HT-29 (cell line): ENCODE results near the gene ARMC12. TPM values are rescaled to one million over a fixed set of nuclear protein-coding genes. Genes with fewer than 3 reads are reported as not detected.
"Not testable (repeated sequence)": the region's sequence is repeated elsewhere in the genome, so short reads cannot be mapped to it uniquely, and the experiment has no call there.

Source experiments
- DNase-seq: peaks from one replicate; pipeline ENCODE4 v3.0.0-alpha.2; 2015; ENCODE audit warnings: low spot score
- total RNA-seq: library from RNA; depleted of rRNA; stranded (reverse); fragments of >200 nt; shearing (Covaris generic); gene quantifications from 2 replicates; pipeline ENCODE4 v1.2.3, GENCODE V29; 2014

Gene ARMC12
- total RNA-seq, 1 experiment from 2014 or later = not detected

DNA sequence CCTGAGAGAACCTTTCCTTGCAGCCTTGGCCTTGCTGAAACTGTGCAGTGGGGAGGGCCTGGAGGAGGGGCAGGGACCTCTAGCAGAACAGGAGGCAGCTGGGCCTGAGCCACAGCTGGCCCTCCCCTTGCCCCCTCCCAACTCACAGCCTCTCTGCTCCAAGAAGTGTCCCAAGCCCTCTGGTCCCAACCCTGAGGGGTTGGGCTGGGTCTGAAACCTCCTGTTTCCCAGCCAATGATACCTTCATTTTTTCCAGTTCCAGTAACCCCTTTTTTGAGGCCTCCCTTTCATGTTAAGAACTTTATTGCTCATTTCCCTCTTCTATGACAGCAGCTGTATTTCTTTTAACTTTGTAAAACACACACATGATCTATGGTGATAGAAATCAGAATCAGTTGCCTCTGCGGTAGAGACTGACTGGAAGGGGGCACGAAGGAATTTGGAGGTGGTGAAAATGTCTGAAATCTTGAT, 17.9 kb upstream of the ARMC12 start:
- no peak for DNase-seq

DNA sequence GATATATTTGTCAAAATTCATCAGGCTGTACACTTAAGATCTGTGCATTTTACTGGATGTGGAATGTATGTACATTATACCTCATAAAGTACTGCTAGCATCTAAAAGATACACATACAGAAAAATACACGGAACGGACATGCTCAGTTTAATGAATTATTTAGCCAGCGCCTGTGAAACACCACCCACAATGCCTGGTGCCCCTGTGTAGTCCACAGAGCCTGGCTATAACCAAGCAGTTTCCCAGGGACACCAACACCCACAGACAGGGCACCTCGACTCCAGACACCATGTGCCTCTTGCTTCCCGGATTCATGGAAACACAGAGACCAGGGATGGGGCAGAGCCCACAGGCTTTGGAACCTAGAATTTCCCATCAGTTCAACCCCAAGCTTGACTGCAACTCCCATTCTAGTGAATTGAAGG, 17.4 kb upstream of the ARMC12 start:
- DNase-seq = no peak

DNA sequence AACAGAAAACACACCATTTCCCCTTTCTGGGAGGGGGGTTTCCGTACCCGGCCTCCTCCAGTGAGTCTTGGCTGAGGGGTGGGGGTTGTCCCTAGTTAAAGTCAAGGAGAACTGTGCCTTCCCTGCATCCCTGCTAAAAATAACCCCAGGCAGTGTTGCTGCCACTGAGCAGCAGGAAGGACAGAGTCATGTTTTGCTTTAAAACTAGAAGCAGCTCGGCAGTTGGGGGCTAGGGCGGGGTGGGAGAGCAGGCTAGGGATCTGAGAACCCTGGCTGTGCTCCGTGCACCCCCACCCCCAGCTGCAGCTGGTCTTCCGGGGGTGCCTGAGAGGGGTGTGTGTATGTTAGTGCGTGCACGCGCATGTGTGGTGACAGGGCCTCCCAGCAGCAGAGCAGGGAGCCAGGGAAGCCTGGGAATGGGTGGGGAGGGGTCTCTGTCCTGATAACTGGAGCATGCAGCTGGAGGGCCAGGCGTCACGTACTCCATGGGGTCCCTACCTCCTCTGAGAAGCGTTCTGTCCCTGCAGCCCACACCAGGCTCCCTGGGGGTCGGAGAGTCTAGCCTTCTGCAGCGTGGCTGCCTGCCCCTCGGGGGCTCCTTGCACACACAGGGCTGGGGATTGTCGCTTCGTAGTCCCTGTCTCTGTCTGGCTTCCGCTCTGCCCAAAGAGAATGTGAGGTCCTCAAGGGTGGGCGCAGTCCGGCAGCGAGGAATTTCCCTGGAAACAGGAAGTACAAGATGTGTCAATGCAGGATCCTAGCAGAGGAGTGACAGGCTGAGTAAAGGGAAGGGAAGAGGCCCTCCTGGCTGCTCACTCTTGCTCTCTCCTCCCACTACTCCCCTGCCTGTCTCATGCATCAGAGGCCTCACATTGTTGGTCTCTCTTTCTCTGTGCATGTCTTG, 16.8 kb upstream of the ARMC12 start:
- DNase-seq = no peak

DNA sequence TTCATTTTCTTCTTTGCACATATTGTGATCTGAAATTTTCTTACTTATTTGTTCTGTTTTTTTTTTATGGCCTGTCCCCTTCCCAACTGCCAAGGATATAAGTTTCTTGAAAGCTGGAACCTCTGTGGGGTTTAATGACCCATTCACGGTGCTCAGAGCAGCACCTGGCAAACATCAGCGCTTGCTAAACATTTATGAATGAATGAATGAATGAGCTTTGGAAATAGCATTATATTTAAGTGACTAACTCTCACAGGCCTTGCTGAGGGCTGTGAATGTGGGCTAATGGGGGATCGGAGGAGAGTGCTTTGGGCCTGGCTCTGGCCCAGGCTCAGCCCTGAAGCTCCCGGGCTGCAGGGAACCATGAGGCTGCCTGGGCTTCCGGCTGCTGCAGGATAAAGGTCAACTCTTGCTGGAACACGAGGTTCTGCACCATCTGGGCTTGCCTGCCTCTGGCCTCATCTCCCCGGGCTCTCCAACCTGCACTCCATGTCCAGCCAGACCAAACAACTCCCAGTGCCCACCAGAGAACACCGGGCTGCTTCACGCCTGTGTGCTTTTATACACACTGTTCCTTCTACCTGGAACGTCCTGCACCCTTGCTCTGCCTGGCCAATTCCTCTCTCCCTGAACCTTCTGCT, 14.6 kb upstream of the ARMC12 start:
- no peak for DNase-seq

DNA sequence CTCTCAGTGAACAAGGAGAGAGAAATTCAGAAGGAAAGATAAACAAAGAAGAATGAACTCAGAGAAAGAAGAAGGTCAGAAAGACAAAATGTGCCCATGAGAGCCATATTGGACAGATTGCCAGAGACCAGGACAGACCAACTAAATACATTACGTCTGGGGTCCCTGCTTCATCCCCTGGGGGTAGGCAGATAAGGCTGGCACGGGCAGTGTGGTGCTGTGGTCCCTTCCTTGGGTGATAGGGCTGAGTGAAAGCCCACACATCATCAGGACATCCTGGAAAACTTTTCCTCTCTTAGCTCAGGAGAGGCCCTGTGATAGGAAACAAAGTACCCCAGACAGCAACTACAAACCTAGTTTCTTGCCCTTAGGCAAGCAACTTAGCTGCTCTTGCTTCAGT, 13.2 kb upstream of the ARMC12 start:
- no peak for DNase-seq

DNA sequence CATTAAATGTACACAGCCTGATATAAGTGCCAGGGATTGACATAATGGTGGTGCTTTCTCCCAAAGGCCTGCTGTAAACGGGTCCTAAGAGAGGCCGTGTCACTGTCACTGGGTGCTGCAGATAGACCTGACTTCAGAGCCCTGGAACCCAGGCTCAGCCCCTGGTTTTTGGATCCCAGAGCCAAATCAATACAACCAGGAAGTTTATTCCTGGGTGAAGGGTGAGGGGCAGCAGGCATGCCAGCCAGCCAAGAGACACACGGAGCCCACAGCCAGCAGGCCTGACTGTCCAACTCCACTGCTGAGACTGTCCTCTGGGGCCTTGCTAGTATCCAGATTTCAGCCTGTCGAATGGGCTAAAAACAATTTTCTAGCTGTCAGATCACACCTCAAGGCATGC, 12.8 kb upstream of the ARMC12 start:
- no peak for DNase-seq

DNA sequence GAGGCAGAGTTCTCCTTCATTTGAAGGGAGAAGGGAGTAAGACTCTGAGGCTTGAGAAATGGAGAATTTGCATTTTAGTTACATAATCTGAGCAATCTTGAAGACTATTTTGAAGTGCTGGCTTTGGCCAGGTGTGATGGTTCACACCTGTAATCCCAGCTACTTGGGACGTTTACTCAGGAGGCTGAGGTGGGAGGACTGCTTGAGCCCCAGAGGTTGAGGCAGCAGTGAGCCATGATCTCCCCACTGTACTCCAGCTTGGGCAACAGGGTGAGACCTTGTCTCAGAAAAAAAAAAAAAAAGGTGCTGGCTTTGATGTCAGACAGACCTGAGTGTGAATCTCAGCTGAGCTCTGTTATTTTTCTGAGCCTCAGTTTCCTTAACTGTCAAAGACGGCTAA, 12.4 kb upstream of the ARMC12 start:
- DNase-seq = no peak

DNA sequence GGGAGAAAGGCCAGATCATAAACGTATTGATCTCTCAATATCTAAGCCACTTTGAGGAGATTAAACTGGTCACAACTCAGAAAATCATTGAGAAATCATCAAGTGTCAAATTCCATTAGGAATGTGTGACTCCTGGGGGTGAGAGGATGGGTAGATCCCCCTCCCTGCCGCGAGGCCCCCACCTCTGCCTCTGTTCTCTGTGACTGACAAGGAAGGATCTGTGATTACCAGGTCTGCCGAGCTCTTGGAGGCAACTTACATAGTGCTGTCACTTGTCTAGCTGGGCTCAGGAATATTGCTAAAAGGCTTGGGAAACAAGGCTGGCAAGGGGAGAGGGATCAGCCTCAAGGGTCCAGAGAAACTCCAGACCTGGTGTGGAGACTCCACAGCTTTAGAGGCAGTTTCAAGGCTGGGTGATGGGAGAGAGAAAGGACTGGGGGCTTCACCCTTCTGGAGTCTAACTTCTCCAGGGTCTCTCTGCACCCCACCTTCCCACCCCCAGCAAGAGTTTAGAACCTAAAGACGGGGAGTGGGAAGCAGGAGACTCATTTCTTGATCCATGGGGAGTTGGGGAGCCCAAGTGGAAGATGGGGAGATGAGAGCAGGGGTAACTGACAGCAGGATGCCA, 11.6 kb upstream of the ARMC12 start:
- DNase-seq = no peak

DNA sequence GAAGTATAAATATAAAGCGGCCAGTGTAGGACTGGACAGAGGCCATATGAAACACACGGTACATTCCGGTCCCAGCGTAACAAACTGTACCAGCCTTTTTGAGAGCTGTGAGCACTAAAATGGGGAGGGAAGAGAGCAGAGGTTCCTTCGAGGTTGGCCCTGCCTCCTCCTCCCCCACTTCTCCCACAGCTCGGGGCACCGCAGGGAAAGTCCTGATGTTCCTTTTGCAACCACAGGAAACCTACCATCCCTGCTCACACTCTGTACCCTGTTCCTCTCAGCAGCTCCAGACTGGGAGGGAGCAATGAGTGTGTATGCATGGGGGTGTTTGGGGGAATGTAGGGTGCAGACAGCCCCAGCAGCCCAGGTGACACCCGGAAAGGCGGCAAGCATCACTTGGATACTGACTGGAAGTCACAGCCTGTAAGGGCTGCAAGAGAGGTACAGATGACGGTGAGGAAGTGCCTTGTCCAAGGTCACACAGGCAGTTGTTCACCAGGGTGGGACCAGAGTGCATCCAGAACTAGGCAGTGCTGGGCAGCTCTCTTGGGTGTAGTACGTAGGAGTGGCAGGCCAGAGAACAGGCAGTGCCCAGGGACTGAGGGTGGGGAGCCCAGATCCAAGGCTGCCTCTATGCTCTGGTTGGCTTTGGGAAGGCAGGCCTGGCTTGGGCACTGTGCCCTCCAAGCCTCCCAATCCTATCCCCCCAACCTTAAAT, 11.0 kb upstream of the ARMC12 start:
- peak; percentile 75 for DNase-seq

DNA sequence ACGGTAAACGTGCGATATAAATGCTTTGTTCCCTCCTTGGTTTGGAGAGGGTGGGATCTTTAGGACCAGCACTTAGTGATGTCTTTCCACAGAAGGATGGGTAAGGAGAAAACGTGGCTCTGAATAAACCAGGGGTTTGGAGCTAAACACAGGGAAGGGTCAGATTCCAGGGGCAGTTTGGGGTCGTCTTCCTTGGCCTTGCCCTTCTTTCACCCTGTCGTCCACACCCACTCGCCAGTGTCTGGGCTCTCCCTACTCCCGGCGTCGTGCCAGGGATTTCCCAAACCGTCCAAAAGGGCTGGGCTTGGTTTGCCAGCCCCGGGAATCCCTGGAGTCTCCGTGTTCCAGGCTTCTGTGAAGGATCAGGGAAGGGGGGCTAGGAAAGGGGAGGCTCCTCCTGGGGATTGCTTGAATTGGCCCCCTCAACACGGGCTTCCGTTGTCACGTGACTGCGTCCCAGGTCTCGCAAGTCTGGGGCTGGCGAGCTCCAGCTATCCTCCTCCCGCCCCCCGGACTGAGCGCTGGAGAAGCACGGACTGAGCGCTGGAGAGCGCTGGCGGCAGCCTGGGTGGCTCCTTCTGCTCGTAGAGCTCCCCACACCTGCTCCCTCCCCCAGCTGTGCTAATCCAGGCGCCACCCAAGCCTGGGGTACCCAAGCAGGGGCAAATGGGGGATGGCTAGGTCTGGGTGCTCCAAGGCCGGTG, 9.4 kb upstream of the ARMC12 start:
- DNase-seq = peak; percentile 68

DNA sequence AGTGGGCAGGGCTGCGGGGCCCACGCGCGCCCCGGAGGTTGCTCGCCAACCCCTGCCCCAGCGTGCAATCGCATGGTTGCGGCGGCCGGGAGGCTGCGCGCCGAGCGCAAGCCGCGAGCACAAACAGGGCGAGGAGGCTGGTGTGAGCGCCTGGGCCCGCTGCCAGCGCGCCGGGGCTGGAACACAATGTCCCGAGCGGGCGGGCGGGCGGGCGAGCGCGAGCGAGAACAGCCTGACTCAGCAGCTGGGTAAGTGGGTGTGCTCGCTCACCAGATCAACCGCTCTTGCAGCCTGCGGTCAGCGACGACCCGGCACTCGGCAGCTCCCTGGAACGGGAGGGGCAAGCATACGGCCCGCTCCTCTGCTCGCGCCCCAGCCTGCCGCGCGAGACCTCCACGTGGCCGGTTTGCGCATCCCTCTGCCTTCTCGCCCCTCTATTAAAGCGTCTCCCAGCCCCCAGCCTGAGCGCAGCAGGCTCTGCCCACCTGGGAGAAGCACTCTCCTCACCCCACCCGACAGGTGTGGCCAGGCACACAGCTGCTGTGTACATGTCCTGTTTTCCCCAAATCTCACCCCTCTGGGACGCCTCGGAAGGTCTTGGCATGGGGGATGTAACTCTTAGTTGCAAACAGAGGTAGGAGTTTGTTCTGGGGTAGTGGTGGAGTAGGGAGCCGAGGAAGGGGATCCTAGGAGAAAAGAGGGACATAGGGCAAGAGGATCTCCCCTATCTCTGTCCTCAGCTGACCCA, 8.7 kb upstream of the ARMC12 start:
- peak; percentile 81 for DNase-seq

DNA sequence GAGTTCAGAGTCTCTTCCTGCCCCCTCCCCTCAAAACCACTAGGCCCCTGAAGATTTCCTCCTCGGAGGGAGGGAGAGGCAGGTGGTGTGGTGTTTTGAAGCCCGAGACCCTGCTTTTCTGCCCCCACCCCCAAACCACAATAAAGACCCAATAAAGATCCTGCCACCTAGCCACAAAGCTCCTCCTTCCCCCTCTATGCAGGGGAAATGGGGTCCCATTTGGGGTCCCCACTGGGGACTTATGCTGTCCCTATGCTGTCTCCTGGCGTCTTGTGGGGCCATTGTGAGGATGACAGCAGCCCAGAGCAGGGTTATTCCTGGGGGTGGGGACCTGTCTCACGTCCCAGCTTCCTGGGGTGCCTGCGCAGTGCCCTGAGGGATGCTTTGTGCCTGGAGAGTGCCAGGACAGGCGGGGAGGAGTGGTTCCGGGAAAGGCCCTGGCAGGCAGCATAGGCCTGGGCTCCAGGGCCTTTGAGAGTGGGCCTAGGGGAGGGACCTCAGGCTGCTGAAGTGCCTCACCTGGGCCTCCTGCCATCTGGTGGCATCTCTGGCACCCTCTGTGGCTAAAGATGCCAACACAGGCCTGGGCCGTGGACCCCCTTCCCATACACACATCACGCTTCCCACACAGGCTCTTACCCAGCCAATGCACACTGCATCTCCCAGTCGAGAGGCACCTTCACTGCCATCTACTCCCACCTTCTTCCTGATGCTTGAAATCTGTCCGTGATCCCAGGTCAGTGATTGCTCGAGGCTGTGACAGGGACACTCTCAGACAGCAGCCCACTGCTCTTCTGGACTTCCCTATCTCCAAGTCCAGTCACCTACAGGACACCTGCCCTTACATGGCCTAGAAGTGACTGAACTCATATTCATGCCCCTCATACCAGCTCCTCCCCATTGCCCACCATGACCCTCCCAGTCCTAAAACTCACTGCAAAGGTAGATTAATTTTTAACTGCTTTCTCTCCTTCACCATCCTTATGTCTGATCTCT, 7.9 kb upstream of the ARMC12 start:
- DNase-seq = no peak

DNA sequence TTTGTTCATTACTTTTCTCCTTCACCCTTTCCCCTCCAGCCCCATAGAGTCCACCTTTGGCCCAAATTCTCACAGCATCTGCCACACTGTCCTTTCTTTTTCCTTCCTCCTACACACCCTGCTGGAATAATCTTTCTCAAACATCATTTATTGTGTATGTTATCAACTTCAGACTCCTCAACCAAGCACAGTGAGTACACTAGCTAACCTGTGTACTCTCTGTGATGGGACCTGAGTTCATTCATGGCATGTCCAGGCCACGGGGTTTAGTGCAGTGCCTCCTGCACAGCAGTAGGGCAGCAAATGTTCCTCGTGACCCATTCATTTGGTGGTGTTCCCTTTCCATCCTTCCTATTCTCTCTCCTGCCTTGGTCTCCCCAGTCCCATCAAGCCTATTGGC, 7.1 kb upstream of the ARMC12 start:
- DNase-seq = no peak

DNA sequence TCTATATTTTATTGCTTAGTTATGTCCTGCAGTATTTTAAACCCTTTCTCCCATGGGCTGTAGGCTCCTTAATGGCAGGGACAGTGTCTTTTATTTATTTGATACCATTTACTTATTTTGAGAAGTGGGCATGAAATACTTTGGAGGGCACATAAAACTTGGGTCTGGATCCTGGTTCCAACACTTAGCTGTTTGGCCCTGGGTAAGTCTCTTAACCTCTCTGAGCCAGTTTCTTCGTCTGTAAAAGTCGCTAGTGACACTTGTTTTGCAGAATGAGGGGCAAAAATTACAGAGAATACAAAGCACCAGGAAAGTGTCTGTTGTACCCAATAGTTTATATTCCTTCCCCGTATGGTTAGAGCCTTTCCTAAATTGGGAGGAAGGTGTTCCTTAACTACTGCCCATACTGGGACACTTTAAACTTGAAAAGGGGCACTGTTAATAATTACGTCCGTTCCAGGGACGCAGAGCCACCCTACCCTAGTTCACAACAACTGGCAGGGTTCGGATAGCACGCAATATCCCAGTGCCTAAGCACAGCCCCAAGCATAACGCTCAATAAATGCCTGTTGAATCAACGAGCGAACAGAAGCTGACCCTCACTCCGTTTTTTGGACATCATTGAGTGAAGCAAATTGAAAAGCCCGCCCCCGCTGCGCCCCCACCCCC, 6.0 kb upstream of the ARMC12 start:
- no peak for DNase-seq

DNA sequence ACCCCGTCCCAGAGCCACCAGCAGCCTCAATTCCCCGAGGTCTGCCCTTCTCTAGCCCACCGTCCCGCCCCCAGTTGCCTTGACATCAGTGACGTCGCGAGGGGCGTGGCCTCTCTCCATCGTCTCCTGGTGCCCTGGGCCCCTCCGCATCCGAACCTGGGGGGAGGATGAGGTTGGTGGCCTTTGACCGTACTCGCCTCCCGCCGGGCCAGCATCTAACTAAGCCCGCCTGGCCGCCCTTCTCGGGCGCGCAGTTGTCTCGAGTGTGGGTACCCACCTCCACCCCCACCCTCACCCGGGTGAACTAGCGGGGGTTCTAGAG, 5.5 kb upstream of the ARMC12 start:
- peak; percentile 49 for DNase-seq

DNA sequence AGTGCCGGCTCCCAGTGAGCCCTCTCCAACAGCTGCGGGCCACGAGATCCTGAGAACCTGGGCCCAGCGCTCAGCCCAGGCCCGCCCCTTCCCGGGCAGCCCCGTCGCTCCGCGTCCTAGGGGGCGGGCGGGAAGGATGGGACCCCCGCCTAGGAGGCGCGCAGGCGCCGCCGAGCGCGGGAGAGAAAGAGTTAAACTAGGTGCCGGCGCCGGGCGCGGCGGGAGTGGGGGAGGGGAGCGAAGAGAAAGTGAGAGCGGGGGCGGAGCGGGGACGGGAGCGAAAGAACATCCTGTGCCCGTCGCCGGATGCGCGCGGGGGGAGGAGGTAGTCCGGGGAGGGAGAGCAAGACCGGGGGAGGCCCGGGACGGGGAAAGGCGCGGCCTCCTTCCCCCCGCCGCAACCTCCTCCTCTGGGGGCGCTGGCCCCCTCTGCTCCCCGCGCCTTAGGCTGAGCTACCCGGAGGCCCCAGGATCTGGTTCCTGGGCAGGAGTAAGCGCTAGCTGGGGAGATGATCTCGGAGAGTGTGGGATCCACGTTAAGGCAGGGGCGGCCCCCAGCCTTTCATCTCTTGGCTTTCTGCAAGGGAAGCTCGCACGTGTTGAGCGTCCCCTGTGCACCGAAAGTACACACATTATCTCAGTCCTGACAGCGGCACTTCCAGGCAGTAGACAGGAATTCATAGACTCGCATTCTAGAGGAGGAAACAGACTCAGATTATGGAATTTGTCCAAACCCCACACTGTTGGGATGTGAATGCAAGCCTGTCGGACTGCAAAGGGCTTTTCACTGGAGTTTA, 4.9 kb upstream of the ARMC12 start:
- DNase-seq = peak; percentile 73

DNA sequence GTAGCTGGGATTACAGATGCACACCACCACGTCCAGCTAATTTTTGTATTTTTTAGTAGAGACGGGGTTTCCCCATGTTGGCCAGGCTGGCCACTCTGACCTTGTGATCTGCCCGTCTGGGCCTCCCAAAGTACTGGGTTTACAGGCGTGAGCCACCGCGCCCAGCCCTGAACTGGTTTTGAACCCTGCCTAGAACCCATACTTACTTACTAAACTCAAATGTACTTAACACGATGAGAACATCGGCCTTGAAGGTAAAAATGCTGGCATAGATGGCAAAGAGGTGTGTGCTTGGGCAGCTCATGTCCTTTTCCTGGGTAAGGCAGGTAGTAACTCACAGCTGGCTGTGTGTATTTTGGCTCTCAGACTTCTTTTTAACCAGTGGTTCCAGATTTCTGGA, 3.2 kb upstream of the ARMC12 start:
- DNase-seq = no peak

DNA sequence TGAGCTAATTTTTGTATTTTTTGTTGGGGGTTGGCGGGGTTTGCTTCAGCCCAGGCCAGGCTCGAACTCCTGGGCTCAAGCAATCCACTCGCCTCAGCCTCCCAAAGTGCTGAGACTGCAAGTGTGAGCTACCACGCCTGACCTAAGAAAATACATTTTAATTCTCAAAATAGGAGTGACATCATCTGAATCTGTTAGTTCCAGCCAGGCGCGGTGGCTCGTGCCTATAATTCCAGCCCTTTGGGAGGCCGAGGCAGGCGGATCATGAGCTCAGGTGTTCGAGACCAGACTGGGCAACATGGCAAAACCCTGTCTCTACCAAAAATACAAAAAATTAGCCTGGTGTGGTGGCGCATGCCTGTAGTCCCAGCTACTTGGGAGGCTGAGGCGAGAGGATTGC, 2.5 kb upstream of the ARMC12 start:
- DNase-seq = not testable (repeated sequence)
